GM12891 (cell line): Measurements from ENCODE around the gene TMEM190.

Experiments
- PAX5 ChIP-seq: IDR thresholded peaks from 2 replicates; pipeline ENCODE4 v1.6.1; 2011; ENCODE audit warnings: low read length, moderate library complexity, mild to moderate bottlenecking; ENCODE audit not compliant: insufficient read depth, severe bottlenecking
- POLR2A ChIP-seq: IDR thresholded peaks from 2 replicates; pipeline ENCODE4 v1.6.1; 2011; ENCODE audit warnings: low read depth, low read length, control low read depth
- POLR2AphosphoS5 ChIP-seq: IDR thresholded peaks from 2 replicates; pipeline ENCODE4 v1.6.1; 2011; ENCODE audit warnings: low read depth, low read length, control low read depth
- POU2F2 ChIP-seq: IDR thresholded peaks from 2 replicates; pipeline ENCODE4 v1.6.1; 2011; ENCODE audit warnings: low read depth, mild to moderate bottlenecking, control low read depth, low read length, moderate library complexity
- SPI1 ChIP-seq: IDR thresholded peaks from 2 replicates; pipeline ENCODE4 v1.6.1; 2011; ENCODE audit warnings: low read depth, low read length, control low read depth
- TAF1 ChIP-seq: IDR thresholded peaks from 2 replicates; pipeline ENCODE4 v1.6.1; 2011; ENCODE audit warnings: low read depth, low read length, control low read depth

- TF ChIP-seq SPI1, result no peak
- TF ChIP-seq POLR2AphosphoS5, result no peak
- no peak for TF ChIP-seq PAX5
- TF ChIP-seq POLR2A, result no peak
- TF ChIP-seq TAF1, result no peak
- TF ChIP-seq POU2F2, result no peak
Measured at GRCh38 chr19:55405638-55406037, 29.0 kb downstream of the TMEM190 start.
